AG08395 (cell line): ENCODE results near the gene UMOD.

ENCODE experiments used
- DNase-seq: peaks from one replicate; pipeline ENCODE4 v3.0.0; 2012; ENCODE audit warnings: mixed read lengths, low spot score

The UMOD gene

DNA sequence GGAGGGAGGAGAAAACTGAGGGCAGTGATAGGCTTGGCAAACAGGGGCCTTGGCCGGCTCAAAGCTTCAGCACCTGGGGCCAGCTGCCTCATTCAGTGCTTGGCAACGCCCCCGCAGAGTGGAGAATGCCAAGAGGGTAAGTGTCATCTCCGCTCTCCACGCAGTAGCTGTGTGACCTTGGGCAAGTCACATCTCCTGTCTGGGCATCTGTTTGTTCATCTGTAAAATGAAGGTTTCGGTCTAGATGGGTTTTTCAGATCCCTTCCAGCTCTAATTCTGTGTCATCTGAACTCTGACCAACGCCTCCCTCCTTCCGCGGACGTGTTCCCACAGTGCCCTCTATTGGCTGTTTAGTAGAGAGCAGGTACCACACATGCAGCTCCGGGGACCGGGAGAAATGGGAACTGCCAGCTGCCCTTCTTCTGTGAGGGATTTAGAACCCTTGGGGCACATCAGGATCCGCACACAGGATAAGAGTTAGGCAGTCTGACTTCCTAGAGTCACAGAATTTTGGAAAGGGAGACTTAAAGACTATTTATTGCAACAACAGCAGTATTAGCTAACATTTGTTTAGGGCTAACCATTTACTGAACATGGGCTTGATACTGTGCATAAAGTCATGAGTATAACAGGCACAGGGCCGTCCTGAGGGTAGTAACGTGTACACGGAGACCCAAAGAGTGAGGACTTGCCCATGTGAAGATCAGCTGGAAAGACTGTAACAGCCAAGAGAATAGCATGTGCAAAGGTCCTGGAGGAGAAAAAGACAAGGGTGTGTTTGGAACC lies 52.0 kb downstream of the UMOD start:
- DNase-seq, result peak; percentile 67

DNA sequence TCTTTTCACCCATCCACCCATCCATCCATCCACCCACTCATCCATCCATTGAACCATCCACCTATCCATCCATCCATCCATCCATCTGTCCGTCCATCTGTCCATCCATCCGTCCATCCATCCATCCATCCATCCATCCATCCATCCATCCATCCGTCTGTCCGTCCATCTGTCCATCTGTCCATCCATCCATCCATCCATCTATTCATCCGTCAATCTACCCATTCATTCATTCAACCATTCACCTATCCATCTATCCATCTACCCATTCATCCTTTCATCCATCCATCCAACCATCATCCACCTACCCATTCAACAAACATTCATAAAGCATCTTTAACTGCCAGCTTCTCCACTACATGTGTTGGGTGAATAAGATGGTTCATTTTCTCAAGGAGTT lies 54.1 kb downstream of the UMOD start:
- no peak for DNase-seq

DNA sequence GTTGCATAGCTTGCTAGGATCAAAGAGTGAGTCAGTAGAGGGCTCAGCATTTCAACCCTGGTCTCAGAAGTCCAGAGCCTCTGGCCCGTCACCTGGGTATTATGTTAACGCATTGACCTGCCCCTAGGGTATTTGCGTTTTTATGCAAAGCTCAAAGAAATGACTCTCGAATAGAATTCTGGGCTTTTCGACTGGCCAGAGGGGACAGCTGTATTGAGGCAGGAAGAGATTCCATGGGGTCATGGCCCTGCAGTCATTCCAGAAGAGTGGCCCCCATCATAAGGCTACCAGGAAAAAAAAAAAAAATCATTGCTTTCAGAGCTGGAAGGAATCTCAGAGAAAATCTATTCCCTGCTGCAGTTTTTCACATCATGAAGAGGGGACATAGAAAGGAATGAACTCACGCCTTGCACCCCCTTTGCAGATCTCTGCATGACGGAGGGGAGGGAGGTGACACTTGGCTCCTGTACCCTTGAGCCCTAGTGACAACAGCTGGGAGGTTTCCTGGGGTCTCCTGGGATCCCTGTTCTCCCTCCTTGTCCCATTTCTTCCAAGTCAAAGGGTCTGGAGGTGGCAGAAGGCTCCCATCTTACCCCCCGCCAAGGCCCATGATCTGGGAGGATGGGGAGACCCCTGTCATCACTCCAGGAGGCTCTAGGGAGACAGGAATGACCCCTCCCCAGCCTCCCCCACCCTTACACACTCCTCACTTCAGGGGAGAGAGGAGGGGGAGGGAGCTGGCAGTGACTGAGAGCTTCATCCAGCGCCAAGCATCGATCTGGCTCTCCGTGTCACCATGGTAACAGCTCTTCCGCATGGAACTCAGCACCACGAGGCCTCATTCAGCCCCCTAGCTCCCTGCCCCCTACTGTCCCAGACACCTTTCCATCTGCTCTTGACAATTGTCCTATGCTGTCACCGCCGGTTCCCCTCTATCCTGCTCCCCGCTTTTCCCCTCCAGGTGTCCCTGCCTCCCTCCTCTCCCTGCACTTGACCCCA lies 61.0 kb downstream of the UMOD start:
- DNase-seq, result no peak

DNA sequence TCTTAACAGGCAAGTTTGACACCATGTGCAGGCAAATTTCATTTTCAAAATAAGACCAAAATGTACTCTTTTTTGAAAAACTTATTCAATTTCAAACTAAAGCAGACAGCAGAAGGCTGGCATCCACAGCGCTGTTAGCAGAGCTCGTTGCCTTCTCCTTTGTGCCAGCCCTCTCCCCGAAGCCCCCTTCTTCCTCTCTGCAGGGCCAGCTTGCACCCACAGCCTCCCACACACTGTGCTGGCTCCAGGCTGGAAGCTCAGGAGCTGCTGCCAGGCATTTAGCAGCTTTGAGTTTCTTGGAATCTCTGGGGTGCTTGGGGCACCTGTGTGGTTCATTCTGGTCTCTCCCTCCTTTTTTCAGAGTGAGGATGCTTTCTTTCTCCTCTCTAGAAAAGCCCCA lies 62.9 kb downstream of the UMOD start:
- no peak for DNase-seq

DNA sequence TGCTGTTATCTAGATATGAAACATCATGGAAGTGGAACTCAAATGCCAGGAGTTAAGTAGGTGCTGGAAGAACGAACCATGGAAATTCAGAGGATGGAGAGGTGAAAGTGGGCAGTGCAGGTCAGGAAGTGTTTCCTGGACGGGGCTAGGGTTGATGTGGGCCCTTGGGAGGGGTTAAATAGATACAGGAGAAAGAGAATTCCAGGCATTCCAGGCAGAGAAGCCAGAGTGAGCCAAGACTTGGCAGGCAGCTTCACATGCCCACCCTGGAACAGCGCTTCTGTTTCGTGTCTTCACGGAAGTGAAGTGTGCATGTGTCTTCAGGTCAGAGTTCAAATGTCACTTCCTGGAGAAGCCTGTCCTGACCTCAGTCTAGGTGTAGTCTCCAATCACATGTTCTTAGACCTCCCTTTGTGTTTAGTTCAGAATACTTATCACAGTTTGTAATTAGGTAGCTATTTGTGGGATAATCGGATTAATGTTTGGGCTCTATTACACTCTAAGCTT lies 66.5 kb downstream of the UMOD start:
- DNase-seq, result no peak
